Trophoblast cell (in vitro differentiated cells and primary cell): ENCODE results near the gene B3GALT5.

Source experiments
- DNase-seq, 2 donors: peaks; one replicate each; pipeline ENCODE4 v3.0.0-alpha.2; 2016
- H2AFZ ChIP-seq: 2 replicates; pipeline ENCODE4 v1.6.1; 2013; ENCODE audit warnings: low read length, moderate library complexity, mild to moderate bottlenecking; ENCODE audit not compliant: insufficient read depth, poor library complexity
- H2AK5ac ChIP-seq: 2 replicates; pipeline ENCODE4 v1.6.1; 2013; ENCODE audit warnings: mild to moderate bottlenecking, low read length
- H2BK120ac ChIP-seq: 2 replicates; pipeline ENCODE4 v1.6.1; 2013; ENCODE audit warnings: low read length, mild to moderate bottlenecking, moderate library complexity; ENCODE audit not compliant: insufficient read depth, poor library complexity
- H2BK12ac ChIP-seq: 2 replicates; pipeline ENCODE4 v1.6.1; 2013; ENCODE audit warnings: mild to moderate bottlenecking, low read length, moderate library complexity
- H2BK5ac ChIP-seq: 2 replicates; pipeline ENCODE4 v1.6.1; 2013; ENCODE audit warnings: low read length, low read depth, moderate library complexity, mild to moderate bottlenecking; ENCODE audit not compliant: poor library complexity
- H3K14ac ChIP-seq: 2 replicates; pipeline ENCODE4 v1.6.1; 2013; ENCODE audit warnings: mild to moderate bottlenecking, low read length
- H3K18ac ChIP-seq: 2 replicates; pipeline ENCODE4 v1.6.1; 2013; ENCODE audit warnings: mild to moderate bottlenecking, low read length
- H3K23ac ChIP-seq: 2 replicates; pipeline ENCODE4 v1.6.1; 2013; ENCODE audit warnings: low read length
- H3K27ac ChIP-seq: 2 replicates; pipeline ENCODE4 v1.5.1; 2013; ENCODE audit warnings: low read depth, mild to moderate bottlenecking, inconsistent platforms, low read length, moderate library complexity
- H3K27me3 ChIP-seq: 2 replicates; pipeline ENCODE4 v1.6.1; 2013; ENCODE audit warnings: inconsistent platforms, mild to moderate bottlenecking, low read length, moderate library complexity; ENCODE audit not compliant: insufficient read depth
- H3K36me3 ChIP-seq, 2 experiments: 1 replicate in 1 of 2; 2 replicates in 1 of 2; pipeline ENCODE4 v1.6.1; 2013; ENCODE audit warnings: low read length in 2 of 2, mild to moderate bottlenecking in 2 of 2, moderate library complexity in 1 of 2; ENCODE audit not compliant: insufficient read depth in 2 of 2, control insufficient read depth in 1 of 2
- H3K4ac ChIP-seq: 2 replicates; pipeline ENCODE4 v1.6.1; 2013; ENCODE audit warnings: low read depth, mild to moderate bottlenecking, low read length, moderate library complexity
- H3K4me1 ChIP-seq, 2 experiments: 1 replicate in 1 of 2; 2 replicates in 1 of 2; pipeline ENCODE4 v1.6.1; 2013; ENCODE audit warnings: low read length in 2 of 2, mild to moderate bottlenecking in 2 of 2, moderate library complexity in 1 of 2; ENCODE audit not compliant: insufficient read depth in 2 of 2, control insufficient read depth in 1 of 2
- H3K4me2 ChIP-seq: 2 replicates; pipeline ENCODE4 v1.6.1; 2013; ENCODE audit warnings: inconsistent platforms, mild to moderate bottlenecking, low read length, moderate library complexity
- H3K4me3 ChIP-seq: 2 replicates; pipeline ENCODE4 v1.5.1; 2013; ENCODE audit warnings: mild to moderate bottlenecking, low read depth, low read length, inconsistent platforms
- H3K79me1 ChIP-seq: one replicate; pipeline ENCODE4 v1.6.1; 2013; ENCODE audit warnings: low read length
- H3K79me2 ChIP-seq: 2 replicates; pipeline ENCODE4 v1.6.1; 2013; ENCODE audit warnings: low read length, mild to moderate bottlenecking; ENCODE audit not compliant: control insufficient read depth, insufficient read depth, poor library complexity
- H3K9ac ChIP-seq: 2 replicates; pipeline ENCODE4 v1.6.1; 2013; ENCODE audit warnings: mild to moderate bottlenecking, low read length
- H3K9me3 ChIP-seq: 2 replicates; pipeline ENCODE4 v1.6.1; 2013; ENCODE audit warnings: low read depth, mild to moderate bottlenecking, control low read depth, inconsistent platforms, low read length; ENCODE audit not compliant: insufficient read depth
- H4K12ac ChIP-seq: 2 replicates; pipeline ENCODE4 v1.6.1; 2013; ENCODE audit warnings: low read depth, mild to moderate bottlenecking, low read length, moderate library complexity
- H4K8ac ChIP-seq: 2 replicates; pipeline ENCODE4 v1.6.1; 2013; ENCODE audit warnings: low read depth, mild to moderate bottlenecking, low read length, moderate library complexity
- H4K91ac ChIP-seq: one replicate; pipeline ENCODE4 v1.6.1; 2013; ENCODE audit warnings: low read depth, mild to moderate bottlenecking, low read length, moderate library complexity
- WGBS: extraction: QIAGEN DNeasy Blood & Tissue Kit; methylation state at CpG from one replicate; pipeline ENCODE4 v1.1.7; 2013; ENCODE audit warnings: missing lambda C conversion rate; ENCODE audit not compliant: insufficient read length, insufficient coverage; ENCODE audit errors: extremely low coverage; 5-methylcytosine and 5-hydroxymethylcytosine counted together

The B3GALT5 gene

GRCh38 chr21:39685236-39685635 is 72.5 kb downstream of the B3GALT5 start:
- H2AK5ac ChIP-seq, result no peak overlapping the region
- no peak overlapping the region for H2BK5ac ChIP-seq
- H3K4me1 ChIP-seq, result no peaks in the 10 kb centered on the region
- no peak overlapping the region for H3K4ac ChIP-seq
- no peak overlapping the region for H3K9ac ChIP-seq
- no peak overlapping the region for H3K14ac ChIP-seq
- H3K27ac ChIP-seq, result no peak overlapping the region
- H2AFZ ChIP-seq, result no peak overlapping the region
- peak in 1 of 2 donors; percentile 56 for DNase-seq
- H3K4me2 ChIP-seq, result no peak overlapping the region
- no peaks in the 10 kb centered on the region for H3K27me3 ChIP-seq
- H3K79me1 ChIP-seq, result no peaks in the 10 kb centered on the region
- H2BK12ac ChIP-seq, result no peak overlapping the region
- no peak overlapping the region for H4K12ac ChIP-seq
- H4K91ac ChIP-seq, result no peak overlapping the region
- H4K8ac ChIP-seq, result no peak overlapping the region
- H3K9me3 ChIP-seq, result no peaks in the 10 kb centered on the region
- H3K79me2 ChIP-seq, result no peaks in the 10 kb centered on the region
- H3K4me3 ChIP-seq, result no peak overlapping the region
- H3K36me3 ChIP-seq, result no peaks in the 10 kb centered on the region
- no peak overlapping the region for H3K23ac ChIP-seq
- no peak overlapping the region for H3K18ac ChIP-seq
- no peak overlapping the region for H2BK120ac ChIP-seq
- no CpG with 5 or more reads among the region's 1 CpG for WGBS

DNA sequence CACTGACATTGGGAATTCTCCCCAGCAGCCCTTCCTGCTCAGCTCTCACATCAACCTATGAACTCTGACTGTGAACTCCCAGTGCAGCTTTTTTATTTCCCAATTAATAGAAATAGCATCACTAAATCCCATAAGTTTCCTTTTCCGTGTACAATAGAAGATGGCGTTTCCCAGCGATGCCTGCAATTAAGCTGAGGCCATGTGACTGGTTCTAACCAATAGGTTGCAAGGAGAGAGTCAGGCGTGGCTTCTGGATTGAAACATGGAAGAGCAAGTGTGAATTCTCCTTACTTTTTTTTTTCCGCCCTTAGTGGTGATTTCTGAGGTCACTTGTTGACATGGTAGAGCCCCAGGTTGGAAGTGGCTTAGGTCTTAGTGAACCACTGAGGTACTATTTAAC is 73.3 kb downstream of the B3GALT5 start:
- H4K91ac ChIP-seq, result no peak overlapping the region
- no peaks in the 10 kb centered on the region for H3K79me1 ChIP-seq
- WGBS, result no CpG with 5 or more reads among the region's 5 CpGs
- no peak overlapping the region for H3K9ac ChIP-seq
- H2BK120ac ChIP-seq, result no peak overlapping the region
- DNase-seq, result no peak
- no peak overlapping the region for H2BK5ac ChIP-seq
- no peak overlapping the region for H2BK12ac ChIP-seq
- no peaks in the 10 kb centered on the region for H3K36me3 ChIP-seq
- no peaks in the 10 kb centered on the region for H3K79me2 ChIP-seq
- H2AK5ac ChIP-seq, result no peak overlapping the region
- H3K23ac ChIP-seq, result no peak overlapping the region
- H2AFZ ChIP-seq, result no peak overlapping the region
- no peak overlapping the region for H4K8ac ChIP-seq
- no peak overlapping the region for H3K4me3 ChIP-seq
- H3K4ac ChIP-seq, result no peak overlapping the region
- H3K27me3 ChIP-seq, result no peaks in the 10 kb centered on the region
- H3K14ac ChIP-seq, result no peak overlapping the region
- H3K9me3 ChIP-seq, result no peaks in the 10 kb centered on the region
- no peak overlapping the region for H3K18ac ChIP-seq
- H3K4me1 ChIP-seq, result no peaks in the 10 kb centered on the region
- no peak overlapping the region for H3K27ac ChIP-seq
- no peak overlapping the region for H3K4me2 ChIP-seq
- H4K12ac ChIP-seq, result no peak overlapping the region

GRCh38 chr21:39686646-39687468 is 74.1 kb downstream of the B3GALT5 start:
- no peak overlapping the region for H2BK120ac ChIP-seq
- no peak overlapping the region for H4K91ac ChIP-seq
- no peak overlapping the region for H4K8ac ChIP-seq
- H3K27me3 ChIP-seq, result no peaks in the 10 kb centered on the region
- no peak overlapping the region for H2AFZ ChIP-seq
- no peak overlapping the region for H4K12ac ChIP-seq
- no peak for DNase-seq
- no peaks in the 10 kb centered on the region for H3K4me1 ChIP-seq
- no peak overlapping the region for H2BK12ac ChIP-seq
- H3K79me2 ChIP-seq, result no peaks in the 10 kb centered on the region
- no peak overlapping the region for H3K23ac ChIP-seq
- no CpG with 5 or more reads among the region's 15 CpGs for WGBS
- no peak overlapping the region for H3K4me2 ChIP-seq
- no peaks in the 10 kb centered on the region for H3K9me3 ChIP-seq
- H3K4me3 ChIP-seq, result no peak overlapping the region
- H3K27ac ChIP-seq, result no peak overlapping the region
- no peak overlapping the region for H3K4ac ChIP-seq
- H3K79me1 ChIP-seq, result no peaks in the 10 kb centered on the region
- H3K14ac ChIP-seq, result no peak overlapping the region
- no peak overlapping the region for H2BK5ac ChIP-seq
- H3K18ac ChIP-seq, result no peak overlapping the region
- no peaks in the 10 kb centered on the region for H3K36me3 ChIP-seq
- no peak overlapping the region for H2AK5ac ChIP-seq
- H3K9ac ChIP-seq, result no peak overlapping the region

- Histone ChIP-seq H3K9ac (no peak overlapping the region), H3K27me3 (no peaks in the 10 kb centered on the region), H2BK5ac (no peak overlapping the region), H3K18ac (no peak overlapping the region), H4K91ac (no peak overlapping the region), H2AK5ac (no peak overlapping the region), H2BK12ac (no peak overlapping the region), H3K4me1 (no peaks in the 10 kb centered on the region), H4K8ac (no peak overlapping the region), H2BK120ac (no peak overlapping the region), H3K79me1 (no peaks in the 10 kb centered on the region), H2AFZ (no peak overlapping the region), H3K14ac (no peak overlapping the region), H3K4ac (no peak overlapping the region), H3K4me2 (no peak overlapping the region), H3K79me2 (no peaks in the 10 kb centered on the region), H3K4me3 (no peak overlapping the region), H3K23ac (no peak overlapping the region), H3K9me3 (no peaks in the 10 kb centered on the region), H3K36me3 (no peaks in the 10 kb centered on the region), H3K27ac (no peak overlapping the region), H4K12ac (no peak overlapping the region)
- no CpG with 5 or more reads among the region's 1 CpG for WGBS
- no peak for DNase-seq
Measured at GRCh38 chr21:39688010-39688409, 75.3 kb downstream of the B3GALT5 start.
